H1 (cell line): ENCODE measurements around the gene CTNND2. TPM values are rescaled to one million over a fixed set of nuclear protein-coding genes. Genes with fewer than 3 reads are reported as not detected.

ENCODE experiments used
- CTCF ChIA-PET: fragments of 300-600 bp; sonication (Branson Sonifier 250); formaldehyde crosslinking; loops from one replicate; lab custom pipeline; 2021; ENCODE audit not compliant: partially characterized antibody; lab: Charles Lee
- POLR2A ChIA-PET: fragments of 300-600 bp; sonication (Branson Sonifier 250); formaldehyde crosslinking; loops from one replicate; lab custom pipeline; 2021; ENCODE audit warnings: inconsistent platforms; ENCODE audit not compliant: partially characterized antibody; lab: Charles Lee
- DNase-seq, 2 experiments: peaks; one replicate each; pipeline versions ENCODE4 v3.0.0 to v3.0.0-alpha.2; 2010 to 2022; ENCODE audit warnings: low spot score in 2 of 2, low read depth in 1 of 2, mixed read lengths in 1 of 2
- FAIRE-seq: peaks from 2 replicates; lab custom pipeline; 2011; peaks lifted over from hg19 to GRCh38; lab: Jason Lieb, UNC
- H2AFZ ChIP-seq: 2 replicates; pipeline ENCODE4 v1.8.1; 2012; ENCODE audit warnings: low read length, inconsistent platforms
- H2AK5ac ChIP-seq: 2 replicates; pipeline ENCODE4 v1.6.1; 2013; ENCODE audit warnings: low read depth, low read length
- H2BK120ac ChIP-seq: replicated peaks from 2 replicates; pipeline ENCODE3; 2013; ENCODE audit warnings: low read depth, low read length, inconsistent platforms
- H2BK12ac ChIP-seq: 2 replicates; pipeline ENCODE4 v1.6.1; 2013; ENCODE audit warnings: low read depth, low read length
- H2BK15ac ChIP-seq: 2 replicates; pipeline ENCODE4 v1.6.1; 2013; ENCODE audit warnings: low read length
- H2BK20ac ChIP-seq: 2 replicates; pipeline ENCODE4 v1.6.1; 2013; ENCODE audit warnings: low read length
- H2BK5ac ChIP-seq: 2 replicates; pipeline ENCODE4 v1.6.1; 2013; ENCODE audit warnings: low read depth, low read length
- H3K14ac ChIP-seq: 2 replicates; pipeline ENCODE4 v1.6.1; 2013; ENCODE audit warnings: inconsistent platforms; ENCODE audit not compliant: insufficient read length
- H3K18ac ChIP-seq: 2 replicates; pipeline ENCODE4 v1.6.1; 2013; ENCODE audit warnings: low read length; ENCODE audit errors: extremely low read depth
- H3K23ac ChIP-seq: 2 replicates; pipeline ENCODE4 v1.6.1; 2013; ENCODE audit warnings: inconsistent platforms; ENCODE audit not compliant: insufficient read length
- H3K23me2 ChIP-seq: 2 replicates; pipeline ENCODE4 v1.6.1; 2013; ENCODE audit warnings: low read depth, low read length
- H3K27ac ChIP-seq: 2 replicates; pipeline ENCODE4 v1.6.1; 2011; ENCODE audit warnings: low read depth, low read length, inconsistent platforms
- H3K27me3 ChIP-seq, 4 experiments: replicated peaks in 1 of 4; 1 replicate in 1 of 4; 2 replicates in 3 of 4; pipeline versions ENCODE4 v1.6.1 to v1.8.1; 2011 to 2013; ENCODE audit warnings: low read length in 3 of 4, mild to moderate bottlenecking in 3 of 4, inconsistent platforms in 2 of 4, mixed read lengths in 2 of 4, moderate library complexity in 1 of 4; ENCODE audit not compliant: control insufficient read depth in 3 of 4, insufficient read depth in 3 of 4; ENCODE audit errors: extremely low read depth in 1 of 4
- H3K36me3 ChIP-seq, 4 experiments: 2 replicates each; pipeline versions ENCODE4 v1.6.1 to v1.8.1; 2011 to 2013; ENCODE audit warnings: mild to moderate bottlenecking in 4 of 4, low read length in 3 of 4, moderate library complexity in 2 of 4, control low read depth in 1 of 4, inconsistent platforms in 1 of 4; ENCODE audit not compliant: insufficient read depth in 4 of 4, control insufficient read depth in 2 of 4
- H3K4ac ChIP-seq: replicated peaks from 2 replicates; pipeline ENCODE3; 2013; ENCODE audit warnings: low read length, low read depth, mixed read lengths, inconsistent platforms; ENCODE audit not compliant: insufficient read length
- H3K4me1 ChIP-seq, 4 experiments: replicated peaks in 1 of 4; 1 replicate in 1 of 4; 2 replicates in 3 of 4; pipeline versions ENCODE4 v1.6.1 to v1.8.1; 2011 to 2013; ENCODE audit warnings: low read length in 3 of 4, inconsistent platforms in 2 of 4, mixed read lengths in 1 of 4; ENCODE audit not compliant: insufficient read depth in 4 of 4, control insufficient read depth in 3 of 4
- H3K4me2 ChIP-seq, 2 experiments: 2 replicates each; pipeline versions ENCODE4 v1.6.1 to v1.8.1; 2011 to 2013; ENCODE audit warnings: low read depth in 2 of 2, low read length in 2 of 2, control low read depth in 1 of 2, inconsistent platforms in 1 of 2, mild to moderate bottlenecking in 1 of 2; ENCODE audit not compliant: insufficient read depth in 1 of 2
- H3K4me3 ChIP-seq, 4 experiments: fragments of 200-600, 300-600 bp in 1 of 4; sonication (generic), shearing (Covaris generic), sonication (Bioruptor Twin) in 1 of 4; 2 replicates each; pipeline versions ENCODE4 v1.5.1 to v1.8.1; 2011 to 2016; ENCODE audit warnings: low read length in 4 of 4, low read depth in 3 of 4, control low read depth in 2 of 4, inconsistent platforms in 2 of 4, mild to moderate bottlenecking in 2 of 4, mixed read lengths in 1 of 4, moderate library complexity in 1 of 4; ENCODE audit not compliant: insufficient read depth in 2 of 4; ENCODE audit errors: extremely low read depth in 1 of 4
- H3K56ac ChIP-seq: replicated peaks from 2 replicates; pipeline ENCODE3; 2013; ENCODE audit warnings: low read depth, mild to moderate bottlenecking, mixed read lengths, low read length, inconsistent platforms; ENCODE audit not compliant: insufficient read length
- H3K79me1 ChIP-seq: 2 replicates; pipeline ENCODE4 v1.6.1; 2013; ENCODE audit warnings: low read depth, low read length, control low read depth
- H3K79me2 ChIP-seq, 2 experiments: 2 replicates each; pipeline versions ENCODE4 v1.6.1 to v1.8.1; 2012 to 2013; ENCODE audit warnings: low read length in 2 of 2, mild to moderate bottlenecking in 2 of 2, inconsistent platforms in 1 of 2; ENCODE audit not compliant: insufficient read depth in 2 of 2, control insufficient read depth in 1 of 2
- H3K9ac ChIP-seq, 4 experiments: replicated peaks in 1 of 4; 1 replicate in 1 of 4; 2 replicates in 3 of 4; pipeline versions ENCODE4 v1.6.1 to v1.8.1; 2011 to 2013; ENCODE audit warnings: low read depth in 3 of 4, low read length in 3 of 4, control low read depth in 2 of 4, mild to moderate bottlenecking in 2 of 4, moderate library complexity in 2 of 4, inconsistent platforms in 1 of 4; ENCODE audit errors: extremely low read depth in 1 of 4
- H3K9me3 ChIP-seq, 2 experiments: 2 replicates each; pipeline versions ENCODE4 v1.6.1 to v1.8.1; 2012 to 2013; ENCODE audit warnings: mild to moderate bottlenecking in 2 of 2, moderate library complexity in 2 of 2, control low read depth in 1 of 2, inconsistent platforms in 1 of 2, low read depth in 1 of 2, low read length in 1 of 2, mixed read lengths in 1 of 2; ENCODE audit not compliant: insufficient read depth in 2 of 2
- H4K20me1 ChIP-seq, 2 experiments: replicated peaks in 1 of 2; 2 replicates each; pipeline versions ENCODE3 to v1.8.1; 2011 to 2013; ENCODE audit warnings: inconsistent platforms in 2 of 2, low read length in 2 of 2, mild to moderate bottlenecking in 1 of 2; ENCODE audit not compliant: insufficient read depth in 2 of 2, control insufficient read depth in 1 of 2
- H4K5ac ChIP-seq: 2 replicates; pipeline ENCODE4 v1.6.1; 2013; ENCODE audit warnings: low read length, low read depth, mixed read lengths, inconsistent platforms; ENCODE audit not compliant: insufficient read length
- H4K8ac ChIP-seq: 2 replicates; pipeline ENCODE4 v1.8.0; 2013; ENCODE audit warnings: mild to moderate bottlenecking, moderate library complexity, low read length, inconsistent platforms; ENCODE audit not compliant: insufficient read depth; ENCODE audit errors: extremely low read depth
- H4K91ac ChIP-seq: replicated peaks from 2 replicates; pipeline ENCODE3; 2013; ENCODE audit warnings: low read length, mixed read lengths, inconsistent platforms; ENCODE audit not compliant: insufficient read length
- CHD2 ChIP-seq: IDR thresholded peaks from 2 replicates; pipeline ENCODE4 v1.6.1; 2012; ENCODE audit warnings: low read length, improper control_type of control experiment
- EZH2 ChIP-seq: fragments of 200-600 bp; sonication (generic); IDR thresholded peaks from 2 replicates; pipeline ENCODE4 v1.7.1; 2012; ENCODE audit warnings: low read depth, mild to moderate bottlenecking, moderate library complexity, low read length, inconsistent platforms; ENCODE audit not compliant: severe bottlenecking
- NRF1 ChIP-seq: IDR thresholded peaks from 2 replicates; pipeline ENCODE4 v1.6.1; 2011; ENCODE audit warnings: mild to moderate bottlenecking, low read depth, low read length, improper control_type of control experiment
- POLR2AphosphoS5 ChIP-seq: IDR thresholded peaks from 2 replicates; pipeline ENCODE4 v1.6.1; 2011; ENCODE audit warnings: low read depth, low read length
- RNF2 ChIP-seq: fragments of 200-900, 300-1000 bp; sonication (generic); IDR thresholded peaks from 2 replicates; pipeline ENCODE4 v1.7.1; 2016; ENCODE audit warnings: borderline replicate concordance, low read depth, mild to moderate bottlenecking, antibody characterized with exemption, low read length; ENCODE audit not compliant: poor library complexity, severe bottlenecking; ENCODE audit errors: missing control alignments
- SUZ12 ChIP-seq: fragments of 200-600 bp; sonication (generic); IDR thresholded peaks from 2 replicates; pipeline ENCODE4 v1.6.1; 2012; ENCODE audit warnings: mild to moderate bottlenecking, inconsistent platforms, low read length, moderate library complexity, mixed read lengths
- polyA plus RNA-seq, 7 experiments: library from polyadenylated mRNA; depleted of rRNA in 3 of 7; stranded (reverse) in 5 of 7; unstranded in 2 of 7; fragments of >200 nt in 5 of 7; fragments of 200-250 nt in 2 of 7; gene quantifications; 1 replicate in 5 of 7; 2 replicates in 1 of 7; 4 replicates in 1 of 7; pipeline versions ENCODE4 v1.2.1 to v1.2.3, GENCODE V29; 2011 to 2013; ENCODE audit warnings: missing spikeins in 2 of 7, mixed read lengths in 2 of 7
- total RNA-seq: library from RNA; stranded (reverse); fragmentation: NEBNext Ultra II Directional; extraction: Animal tissue kit (Norgen Biotek cat#: 25700); gene quantifications from 2 replicates; pipeline ENCODE4 v1.2.1, GENCODE V29; 2021

CTNND2 gene
- total and polyA plus RNA-seq, 2 of the 8 experiments (the other 6 are each of a cell fraction or from before 2014, with no cell fraction given): 7.4 to 14.2 TPM

DNA sequence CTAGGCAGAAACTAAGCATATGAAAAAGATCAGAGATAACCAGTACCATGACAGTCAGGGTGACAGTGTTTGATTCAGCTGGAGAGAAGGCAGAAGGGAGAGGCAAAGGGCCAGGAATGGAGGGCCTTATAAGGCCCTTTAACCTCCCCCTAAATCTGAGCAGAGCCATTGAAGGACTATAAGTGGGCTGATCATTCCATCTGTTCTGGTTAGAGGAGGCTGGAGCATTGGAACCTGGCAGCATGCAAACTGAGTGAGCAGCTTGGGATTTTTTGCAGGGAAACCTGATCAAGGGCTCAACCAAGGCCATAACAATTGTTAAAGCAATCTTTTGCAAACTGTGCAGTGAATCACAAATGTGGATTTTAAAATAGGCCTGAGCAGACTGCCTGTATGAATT, 968.7 kb downstream of the CTNND2 start:
- Histone ChIP-seq H2BK12ac (no peak overlapping the region), H3K79me1 (no peaks in the 10 kb centered on the region), H2BK15ac (no peak overlapping the region), H3K27me3 (no peaks in the 10 kb centered on the region), H3K79me2 (no peaks in the 10 kb centered on the region), H4K91ac (no peak overlapping the region), H2BK20ac (no peak overlapping the region), H2BK5ac (no peak overlapping the region), H3K4me1 (peaks cover 0 to 9% (median 1%) of the 10 kb centered on the region in 4 experiments; a peak in 3 of 7 replicates), H3K9ac (no peak overlapping the region), H3K23me2 (no peaks in the 10 kb centered on the region), H3K4me2 (no peak overlapping the region), H4K20me1 (no peaks in the 10 kb centered on the region), H3K56ac (no peak overlapping the region), H2BK120ac (no peak overlapping the region), H3K9me3 (no peaks in the 10 kb centered on the region), H3K4ac (no peak overlapping the region), H4K5ac (no peak overlapping the region), H3K14ac (no peak overlapping the region), H3K18ac (no peak overlapping the region), H3K23ac (no peak overlapping the region), H2AK5ac (no peak overlapping the region), H4K8ac (no peak overlapping the region), H3K27ac (no peak overlapping the region), H3K4me3 (no peak overlapping the region), H3K36me3 (no peaks in the 10 kb centered on the region), H2AFZ (no peak overlapping the region)
- POLR2A ChIA-PET: interaction anchor here (1.4 kb wide), 1 partner anchor 27 kb away, joined by 3 read pairs; no protein-coding TSS in a partner anchor
- no peak for TF ChIP-seq RNF2
- no peak for TF ChIP-seq POLR2AphosphoS5
- no peak for TF ChIP-seq NRF1
- TF ChIP-seq CHD2: no peak
- TF ChIP-seq EZH2: no peak
- no peak for TF ChIP-seq SUZ12
- DNase-seq (no peak), FAIRE-seq (no peak)
- CTCF ChIA-PET: interaction anchor here (1.5 kb wide), 1 partner anchor 79 kb away, joined by 4 read pairs; no protein-coding TSS in a partner anchor
